Fibroblast of mammary gland (primary cell): ENCODE results near the gene MYO1D.

ENCODE experiments used
- DNase-seq: peaks from one replicate; pipeline ENCODE4 v3.0.0-alpha.2; 2010; ENCODE audit warnings: low read depth
- H3K4me3 ChIP-seq: 2 replicates; pipeline ENCODE4 v1.5.1; 2011; ENCODE audit warnings: low read depth, mild to moderate bottlenecking, low read length, moderate library complexity; ENCODE audit not compliant: control insufficient read depth
- CTCF ChIP-seq: conservative IDR thresholded peaks from 2 replicates; pipeline ENCODE4 v1.5.1; 2011; ENCODE audit warnings: low read depth, low read length, inconsistent platforms; ENCODE audit not compliant: control insufficient read depth, insufficient read depth

The MYO1D gene

GRCh38 chr17:32805029-32805976 is 71.6 kb downstream of the MYO1D start:
- peak; percentile 24 for DNase-seq
- no peak overlapping the region for H3K4me3 ChIP-seq
- TF ChIP-seq CTCF = no peak

- no peak for TF ChIP-seq CTCF
- H3K4me3 ChIP-seq = no peak overlapping the region
- DNase-seq = peak; percentile 76
These were observed 73.4 kb downstream of the MYO1D start for GRCh38 chr17:32803544-32803943.

- no peak overlapping the region for H3K4me3 ChIP-seq
- no peak for TF ChIP-seq CTCF
- DNase-seq = no peak
These were observed 74.6 kb downstream of the MYO1D start for GRCh38 chr17:32802306-32802705.

GRCh38 chr17:32801641-32802040 is 75.3 kb downstream of the MYO1D start:
- TF ChIP-seq CTCF = no peak
- H3K4me3 ChIP-seq = no peak overlapping the region
- no peak for DNase-seq

- DNase-seq = no peak
- TF ChIP-seq CTCF = no peak
- no peak overlapping the region for H3K4me3 ChIP-seq
These were observed 75.7 kb downstream of the MYO1D start for GRCh38 chr17:32801193-32801592.

- no peak overlapping the region for H3K4me3 ChIP-seq
- TF ChIP-seq CTCF = no peak
- DNase-seq = no peak
These were observed 78.0 kb downstream of the MYO1D start for GRCh38 chr17:32798938-32799337.
